HL-60/S4 treated with retinoic acid at 250 ng/mL for 4 days and 3 days (cell line): ENCODE results near the gene FAR2.
"Not testable (repeated sequence)": the region's sequence is repeated elsewhere in the genome, so short reads cannot be mapped to it uniquely, and the experiment has no call there.

Experiments
- in situ Hi-C: fragments of 300-500 bp; cut with MboI; formaldehyde crosslinking; loops from 2 replicates; pipeline ENCODE4 v1.7.0; 2022; ENCODE audit warnings: low sequenced_read_pairs

FAR2 gene

DNA sequence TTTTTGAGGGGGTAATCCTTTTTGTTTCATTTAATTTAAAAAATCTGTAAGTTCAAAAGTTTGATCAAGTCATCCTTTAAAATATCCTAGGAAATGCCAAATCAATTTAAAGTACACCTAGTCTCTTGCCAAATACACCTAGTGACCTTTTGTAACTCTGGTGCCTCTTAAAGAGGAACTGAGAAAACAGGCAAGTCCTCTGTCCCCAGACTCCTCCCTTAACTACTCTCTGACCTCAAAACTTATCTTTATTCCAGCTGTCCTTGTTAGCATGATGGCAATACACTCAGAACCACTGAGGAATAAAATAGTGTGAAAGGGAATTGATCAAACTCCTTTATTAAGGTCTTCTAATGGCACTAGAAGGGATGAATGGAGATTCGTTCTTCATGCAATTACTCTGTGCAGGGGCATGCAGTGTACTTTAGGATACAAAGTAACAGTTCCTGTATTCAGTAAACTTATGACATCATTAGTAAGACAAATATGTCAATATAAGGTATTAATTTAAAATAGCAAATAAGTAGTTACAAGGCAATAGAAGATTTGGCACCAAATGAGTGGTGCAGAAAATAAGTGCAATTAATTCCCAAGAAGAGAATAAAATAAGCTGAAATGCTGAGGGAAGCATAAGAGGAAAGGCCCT lies 3.3 kb downstream of the FAR2 start:
- in situ Hi-C loops, result no loop called here

DNA sequence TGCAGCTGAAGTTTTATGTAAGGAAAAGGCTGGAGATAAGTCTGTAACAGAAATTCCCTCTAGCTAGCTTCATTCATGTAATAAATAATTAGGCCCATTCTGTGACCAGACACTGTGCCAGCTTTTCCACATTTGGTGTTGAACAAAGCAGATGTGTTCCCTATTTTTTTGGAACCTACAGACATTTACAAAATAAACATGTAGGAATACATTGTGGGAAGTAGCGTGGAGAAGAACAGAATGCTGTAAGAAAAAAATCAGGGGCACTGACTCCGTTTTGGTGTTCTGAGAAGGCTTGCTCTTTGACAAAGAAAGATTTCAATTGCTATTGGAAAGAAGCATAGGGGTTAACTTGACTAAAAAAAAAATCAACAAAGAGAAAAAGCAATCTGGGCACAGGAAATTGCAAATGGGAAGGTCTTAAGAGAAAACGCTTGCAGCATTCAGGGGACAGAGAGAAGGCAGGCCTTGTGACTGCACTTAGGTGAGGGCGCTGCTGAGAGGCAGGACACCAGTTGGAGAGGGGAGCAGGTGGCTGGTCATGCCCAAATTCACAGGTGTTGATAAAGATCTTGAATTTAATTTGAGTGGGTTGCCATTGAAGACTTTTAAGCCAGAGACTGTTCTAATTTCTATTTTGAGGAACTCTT lies 4.0 kb downstream of the FAR2 start:
- in situ Hi-C loops, result no loop called here

DNA sequence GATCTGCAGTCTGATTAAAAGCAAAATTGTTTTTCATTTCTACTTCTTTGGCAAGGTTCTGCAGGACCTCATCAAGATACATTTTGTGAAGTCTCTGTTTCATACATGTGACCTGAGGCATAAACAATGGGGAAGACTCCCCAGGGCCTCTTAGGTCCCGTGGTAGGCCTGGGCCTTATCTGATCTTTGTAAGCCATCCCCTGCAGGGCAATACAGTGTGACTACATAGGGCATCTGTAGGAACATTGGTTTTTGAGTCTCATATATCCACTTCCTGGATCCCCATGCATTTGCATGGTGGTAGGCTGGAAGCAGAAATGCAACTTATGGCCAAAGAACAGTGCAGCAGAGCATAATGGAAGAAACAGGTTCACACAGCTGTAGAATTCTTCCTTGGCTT lies 6.0 kb downstream of the FAR2 start:
- in situ Hi-C loops, result no loop called here

DNA sequence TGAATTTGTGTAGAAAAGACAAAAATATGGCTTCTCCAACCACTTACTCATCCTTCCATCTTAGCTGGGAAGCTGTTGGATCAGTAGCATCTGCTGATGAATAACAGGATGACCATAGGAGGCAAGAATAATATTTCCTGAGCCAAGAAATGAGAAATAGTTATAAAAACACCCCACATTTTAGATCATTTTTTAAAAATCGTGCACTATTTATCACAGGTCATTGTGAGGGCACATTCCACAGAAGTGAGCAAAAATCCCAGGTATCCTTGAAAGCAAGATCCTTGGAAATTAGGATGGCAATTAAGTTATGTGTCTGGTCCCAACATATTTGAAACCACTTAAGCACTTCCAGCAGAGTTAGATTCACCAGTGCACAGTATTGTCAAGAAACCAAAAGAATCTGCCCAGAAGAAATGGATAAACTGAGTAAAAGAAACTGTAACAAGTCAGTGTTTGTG lies 8.4 kb downstream of the FAR2 start:
- in situ Hi-C loops, result no loop called here

DNA sequence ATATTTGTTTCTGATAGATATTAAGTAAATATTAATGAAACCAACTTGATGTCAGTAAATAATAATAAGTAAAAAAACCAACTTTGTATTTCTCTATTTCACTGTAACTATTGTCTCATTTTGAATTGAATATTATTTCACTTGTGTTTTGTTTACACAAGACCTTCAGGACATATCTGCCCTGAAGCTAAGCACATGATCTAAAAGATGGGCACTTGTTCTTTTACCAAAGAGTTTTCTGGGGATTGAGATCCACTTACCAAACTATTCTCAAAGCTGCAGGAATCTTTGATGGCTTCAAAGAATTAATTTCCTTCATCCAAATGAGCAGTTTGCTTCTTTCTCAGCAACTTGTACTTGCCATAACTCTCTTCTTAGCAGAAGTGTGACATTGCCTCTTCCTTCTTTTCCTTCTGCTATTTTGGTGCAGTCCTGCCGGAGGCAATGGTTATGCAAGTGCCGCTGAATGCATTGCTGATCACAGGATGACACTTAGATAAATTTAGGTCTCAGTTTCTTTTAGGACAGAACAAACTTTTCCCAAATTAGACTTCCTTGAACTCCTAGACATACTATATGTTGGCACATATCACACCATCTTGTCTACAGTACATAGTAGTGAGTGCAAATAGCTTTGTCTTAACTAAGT lies 9.2 kb downstream of the FAR2 start:
- in situ Hi-C loops, result no loop called here

DNA sequence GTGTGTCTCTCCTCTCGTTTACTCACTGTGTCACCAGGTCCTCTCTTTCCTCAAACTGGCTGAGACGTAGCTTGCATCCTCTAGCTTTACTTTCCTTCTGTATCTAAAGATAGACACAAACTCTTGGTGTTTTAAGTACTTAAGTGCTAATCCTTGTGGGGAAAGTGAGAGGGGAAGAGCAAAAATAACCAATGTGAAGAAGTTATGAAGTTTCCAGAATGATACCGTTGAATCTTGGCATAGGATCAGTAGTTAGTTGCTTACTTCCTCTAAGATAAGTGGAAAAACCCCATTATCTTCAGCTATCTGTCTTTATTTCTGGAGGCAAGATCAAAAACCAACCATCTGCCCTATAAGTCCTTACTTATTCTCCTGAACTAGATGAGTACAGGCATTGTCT lies 10.6 kb downstream of the FAR2 start:
- in situ Hi-C loops, result no loop called here

- in situ Hi-C loops, result no loop called here
Observed at GRCh38 chr12:29160230-29160629, 11.2 kb downstream of the FAR2 start.

- in situ Hi-C loops, result no loop called here
Observed at GRCh38 chr12:29163146-29163545, 14.1 kb downstream of the FAR2 start.

DNA sequence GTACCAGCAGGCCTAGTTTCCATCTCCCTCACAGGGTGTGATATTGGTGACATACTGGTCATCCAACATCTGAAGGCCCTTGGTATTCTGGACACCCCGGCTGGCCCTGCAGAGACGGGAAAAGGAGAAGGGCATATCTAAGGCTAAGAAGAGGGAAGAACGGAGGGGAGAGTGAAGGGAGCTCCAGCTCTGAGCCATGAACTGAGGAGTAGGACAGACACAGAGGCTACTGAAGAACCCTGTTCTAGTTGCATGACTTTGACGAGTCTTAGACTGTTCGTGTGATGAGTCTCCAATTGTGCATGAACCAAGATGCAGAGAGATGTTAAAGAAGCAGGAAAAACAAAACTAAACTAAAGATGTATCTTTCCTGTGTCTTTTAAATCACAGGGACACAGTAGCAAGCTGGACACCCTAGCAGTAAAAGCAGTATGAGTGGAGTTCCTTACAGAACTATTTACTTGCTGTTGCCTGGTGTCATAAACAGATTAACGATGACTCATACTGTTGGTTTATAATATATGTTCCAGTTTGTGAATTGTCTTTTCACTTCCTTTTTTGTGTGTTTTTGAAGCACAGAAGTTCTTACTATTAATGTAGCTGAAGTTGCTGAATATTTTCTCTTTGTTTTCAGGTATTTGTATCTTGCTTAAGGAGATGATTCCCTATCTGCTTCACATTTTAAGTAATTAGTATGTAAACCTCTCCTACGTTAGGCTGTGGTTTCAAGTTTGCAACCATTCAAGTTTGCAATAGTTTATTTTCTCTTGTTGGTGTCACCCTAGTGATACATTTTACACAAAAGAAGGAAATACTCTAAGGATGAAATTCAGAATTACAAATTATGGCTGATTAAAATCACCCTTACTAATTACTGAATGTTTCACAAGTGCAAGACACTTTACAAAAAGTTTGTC lies 15.7 kb downstream of the FAR2 start:
- in situ Hi-C loops, result no loop called here

GRCh38 chr12:29167445-29167844 lies 18.4 kb downstream of the FAR2 start:
- in situ Hi-C loops, result no loop called here

- in situ Hi-C loops, result no loop called here
Observed at GRCh38 chr12:29167988-29168387, 18.9 kb downstream of the FAR2 start.

- in situ Hi-C loops, result not testable (repeated sequence)
Observed at GRCh38 chr12:29169978-29170377, 20.9 kb downstream of the FAR2 start.

DNA sequence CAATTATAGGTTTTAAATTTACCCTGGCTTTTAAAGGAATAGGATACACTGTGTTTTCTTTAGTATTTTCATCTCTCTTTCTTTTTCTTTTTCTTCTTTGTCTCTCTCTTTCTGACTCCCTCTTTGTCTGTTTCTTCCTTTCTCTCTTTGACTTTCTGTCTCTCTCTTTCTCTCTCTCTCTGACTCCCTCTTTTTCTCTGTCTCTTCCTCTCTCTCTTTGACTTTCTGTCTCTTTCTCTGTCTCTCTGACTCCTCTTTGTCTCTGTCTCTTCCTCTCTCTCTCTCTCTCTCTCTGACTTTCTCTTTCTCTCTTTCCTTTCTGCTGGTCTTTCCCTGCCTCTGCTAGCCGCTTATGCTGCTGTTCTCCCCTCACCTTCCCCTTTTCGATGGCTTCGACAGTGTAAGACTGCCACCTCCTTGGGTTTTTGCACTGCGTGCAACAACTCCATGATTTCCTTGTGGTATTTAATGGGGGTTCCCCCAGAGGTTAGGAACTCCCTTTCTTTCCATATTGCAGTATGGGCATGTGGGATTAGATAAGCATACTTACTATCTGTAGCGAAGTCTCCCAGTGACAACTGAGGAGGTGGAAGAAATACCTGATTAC lies 21.5 kb downstream of the FAR2 start:
- in situ Hi-C loops, result not testable (repeated sequence)

GRCh38 chr12:29171421-29172258 lies 22.6 kb downstream of the FAR2 start:
- in situ Hi-C loops, result no loop called here

- in situ Hi-C loops, result no loop called here
Observed at GRCh38 chr12:29176941-29177340, 27.9 kb downstream of the FAR2 start.

DNA sequence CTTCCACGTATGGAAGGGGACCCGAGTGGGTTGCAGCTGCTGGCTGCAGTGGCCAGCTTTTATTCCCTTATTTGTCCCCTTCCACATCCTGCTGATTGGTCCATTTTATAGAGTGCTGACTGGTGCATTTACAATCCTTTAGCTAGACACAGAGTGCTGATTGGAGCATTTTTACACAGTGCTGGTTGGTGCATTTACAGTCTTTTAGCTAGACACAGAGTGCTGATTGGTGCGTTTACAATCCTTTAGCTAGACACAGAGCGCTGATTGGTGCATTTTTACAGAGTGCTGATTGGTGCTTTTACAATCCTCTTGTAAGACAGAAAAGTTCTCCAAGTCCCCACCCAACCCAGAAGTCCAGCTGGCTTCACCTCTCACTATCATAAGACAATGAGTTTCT lies 33.2 kb downstream of the FAR2 start:
- in situ Hi-C loops, result not testable (repeated sequence)

GRCh38 chr12:29187756-29188155 lies 38.7 kb downstream of the FAR2 start:
- in situ Hi-C loops, result no loop called here

- in situ Hi-C loops, result no loop called here
Observed at GRCh38 chr12:29191267-29191850, 42.3 kb downstream of the FAR2 start.

GRCh38 chr12:29198901-29199300 lies 49.8 kb downstream of the FAR2 start:
- in situ Hi-C loops, result no loop called here

DNA sequence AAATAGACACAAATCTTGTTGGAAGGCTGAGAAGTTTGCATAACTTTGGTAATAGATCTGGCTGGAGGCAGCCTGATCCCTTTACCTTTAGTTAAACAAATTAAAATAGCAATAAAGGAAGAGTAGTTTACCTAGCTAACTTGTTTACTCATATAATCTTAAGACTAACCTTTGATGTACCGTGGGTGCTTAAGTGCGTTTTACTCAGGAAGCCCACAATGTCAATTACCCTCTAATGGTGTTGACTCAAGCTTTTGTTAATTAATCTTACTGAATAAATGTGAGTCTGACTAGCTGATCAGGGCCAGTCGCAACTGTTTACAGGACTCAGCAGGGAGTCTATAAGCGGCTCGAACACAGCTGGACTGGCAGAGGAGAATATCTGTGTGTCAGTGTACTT lies 51.5 kb downstream of the FAR2 start:
- in situ Hi-C loops, result no loop called here
